Upper lobe of left lung (tissue), 4 donors: ENCODE measurements around the gene UXS1.

ENCODE experiments used
- POLR2A ChIP-seq, 4 donors: fragments of 450-650 bp; IDR thresholded peaks; one replicate each; pipeline ENCODE4 v1.5.1; 2016 to 2017; ENCODE audit warnings: antibody characterized with exemption in 4 of 4, mild to moderate bottlenecking in 2 of 4
- POLR2AphosphoS5 ChIP-seq, 2 donors: sonication (generic); formaldehyde crosslinking; IDR thresholded peaks; one replicate each; pipeline ENCODE4 v1.5.1; 2017; ENCODE audit warnings: antibody characterized with exemption in 2 of 2
- TF ChIP-seq, protein P1 (sequence below), 6 experiments: fragments of 450-650 bp in 4 of 6; fragments of 200-600 bp in 2 of 6; sonication (generic) in 2 of 6; IDR thresholded peaks; one replicate each; pipeline ENCODE4 v1.5.1; 2016 to 2019; ENCODE audit warnings: antibody characterized with exemption in 6 of 6

GRCh38 chr2:106168657-106169056 lies 25.4 kb downstream of the UXS1 start:
- TF ChIP-seq, protein P1, sequence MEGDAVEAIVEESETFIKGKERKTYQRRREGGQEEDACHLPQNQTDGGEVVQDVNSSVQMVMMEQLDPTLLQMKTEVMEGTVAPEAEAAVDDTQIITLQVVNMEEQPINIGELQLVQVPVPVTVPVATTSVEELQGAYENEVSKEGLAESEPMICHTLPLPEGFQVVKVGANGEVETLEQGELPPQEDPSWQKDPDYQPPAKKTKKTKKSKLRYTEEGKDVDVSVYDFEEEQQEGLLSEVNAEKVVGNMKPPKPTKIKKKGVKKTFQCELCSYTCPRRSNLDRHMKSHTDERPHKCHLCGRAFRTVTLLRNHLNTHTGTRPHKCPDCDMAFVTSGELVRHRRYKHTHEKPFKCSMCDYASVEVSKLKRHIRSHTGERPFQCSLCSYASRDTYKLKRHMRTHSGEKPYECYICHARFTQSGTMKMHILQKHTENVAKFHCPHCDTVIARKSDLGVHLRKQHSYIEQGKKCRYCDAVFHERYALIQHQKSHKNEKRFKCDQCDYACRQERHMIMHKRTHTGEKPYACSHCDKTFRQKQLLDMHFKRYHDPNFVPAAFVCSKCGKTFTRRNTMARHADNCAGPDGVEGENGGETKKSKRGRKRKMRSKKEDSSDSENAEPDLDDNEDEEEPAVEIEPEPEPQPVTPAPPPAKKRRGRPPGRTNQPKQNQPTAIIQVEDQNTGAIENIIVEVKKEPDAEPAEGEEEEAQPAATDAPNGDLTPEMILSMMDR (IDR thresholded peaks at IDR 0.05), result no peak
- TF ChIP-seq POLR2AphosphoS5 (IDR thresholded peaks at IDR 0.05) (no peak), POLR2A (IDR thresholded peaks at IDR 0.05) (no peak)
